CD14-positive monocyte (primary cell): ENCODE data around the gene PDE6B. TPM values are rescaled to one million over a fixed set of nuclear protein-coding genes. Genes with fewer than 3 reads are reported as not detected.

ENCODE experiments used
- DNase-seq, 3 donors: peaks; one replicate each; pipeline ENCODE4 v3.0.0-alpha.2; 2011 to 2022
- H2AFZ ChIP-seq: 2 replicates; pipeline ENCODE4 v1.6.0; 2012; ENCODE audit warnings: mild to moderate bottlenecking, low read depth, low read length, inconsistent platforms; ENCODE audit not compliant: insufficient read depth, poor library complexity, severe bottlenecking
- H3K27ac ChIP-seq, 2 donors: 1 replicate in 1 of 2; 2 replicates in 1 of 2; pipeline ENCODE4 v1.5.1; 2012 to 2013; ENCODE audit warnings: low read length in 2 of 2, control low read depth in 1 of 2, inconsistent platforms in 1 of 2, low read depth in 1 of 2, mild to moderate bottlenecking in 1 of 2
- H3K27me3 ChIP-seq, 2 donors: one replicate each; pipeline versions ENCODE4 v1.6.0 to v1.6.1; 2011 to 2013; ENCODE audit warnings: low read length in 2 of 2; ENCODE audit not compliant: control insufficient read depth in 2 of 2, insufficient read depth in 2 of 2
- H3K36me3 ChIP-seq, 2 donors: replicated peaks in 1 of 2; 1 replicate in 1 of 2; 2 replicates in 1 of 2; pipeline versions ENCODE4 v1.5.1 to v1.6.1; 2012 to 2013; ENCODE audit warnings: low read length in 2 of 2, control low read depth in 1 of 2, inconsistent platforms in 1 of 2, mild to moderate bottlenecking in 1 of 2; ENCODE audit not compliant: insufficient read depth in 2 of 2, control insufficient read depth in 1 of 2
- H3K4me1 ChIP-seq, 2 donors: 1 replicate in 1 of 2; 2 replicates in 1 of 2; pipeline versions ENCODE4 v1.5.1 to v1.6.1; 2012 to 2013; ENCODE audit warnings: low read length in 2 of 2, control low read depth in 1 of 2, inconsistent platforms in 1 of 2, mild to moderate bottlenecking in 1 of 2, moderate library complexity in 1 of 2; ENCODE audit not compliant: insufficient read depth in 2 of 2, control insufficient read depth in 1 of 2
- H3K4me2 ChIP-seq: replicated peaks from 2 replicates; pipeline ENCODE3; 2012; ENCODE audit warnings: low read length, moderate library complexity, mild to moderate bottlenecking; ENCODE audit not compliant: poor library complexity, severe bottlenecking; ENCODE audit errors: extremely low read depth
- H3K4me3 ChIP-seq, 3 experiments: fragments of 200-600 bp in 1 of 3; sonication (generic) in 1 of 3; replicated peaks in 1 of 3; 1 replicate in 2 of 3; 2 replicates in 1 of 3; pipeline ENCODE4 v1.5.1; 2011 to 2013; ENCODE audit warnings: low read length in 3 of 3, mild to moderate bottlenecking in 3 of 3, control low read depth in 2 of 3, low read depth in 2 of 3, inconsistent platforms in 1 of 3, moderate library complexity in 1 of 3
- H3K79me2 ChIP-seq: 2 replicates; pipeline ENCODE4 v1.6.0; 2012; ENCODE audit warnings: mild to moderate bottlenecking, control low read depth, inconsistent platforms, low read length, moderate library complexity; ENCODE audit not compliant: insufficient read depth
- H3K9ac ChIP-seq: 2 replicates; pipeline ENCODE4 v1.6.0; 2017; ENCODE audit warnings: low read length, mild to moderate bottlenecking; ENCODE audit not compliant: insufficient read depth, poor library complexity, severe bottlenecking
- H3K9me3 ChIP-seq, 2 donors: replicated peaks in 1 of 2; 1 replicate in 1 of 2; 2 replicates in 1 of 2; pipeline versions ENCODE4 v1.5.1 to v1.6.1; 2012 to 2013; ENCODE audit warnings: low read length in 2 of 2, control low read depth in 1 of 2; ENCODE audit not compliant: control insufficient read depth in 1 of 2, insufficient read depth in 1 of 2
- H4K20me1 ChIP-seq: 2 replicates; pipeline ENCODE4 v1.6.0; 2012; ENCODE audit warnings: mild to moderate bottlenecking, low read length, control low read depth, moderate library complexity; ENCODE audit not compliant: insufficient read depth
- H3K27ac Mint-ChIP-seq, 7 donors: one replicate each; pipeline ENCODE4 v1.8.0; 2020; ENCODE audit warnings: mild to moderate bottlenecking in 7 of 7, mixed read lengths in 7 of 7, moderate library complexity in 6 of 7, inconsistent platforms in 2 of 7
- H3K27me3 Mint-ChIP-seq, 3 donors: one replicate each; pipeline ENCODE4 v1.8.0; 2021 to 2022; ENCODE audit warnings: low read depth in 3 of 3, mild to moderate bottlenecking in 3 of 3, mixed read lengths in 3 of 3, moderate library complexity in 3 of 3, inconsistent platforms in 1 of 3
- H3K36me3 Mint-ChIP-seq, 2 donors: one replicate each; pipeline ENCODE4 v1.8.0; 2020; ENCODE audit warnings: mixed read lengths in 2 of 2, inconsistent platforms in 1 of 2, mild to moderate bottlenecking in 1 of 2
- H3K4me1 Mint-ChIP-seq: one replicate; pipeline ENCODE4 v1.8.0; 2020; ENCODE audit warnings: mild to moderate bottlenecking, mixed read lengths
- H3K4me3 Mint-ChIP-seq, 2 donors: one replicate each; pipeline ENCODE4 v1.8.0; 2020; ENCODE audit warnings: mild to moderate bottlenecking in 2 of 2, mixed read lengths in 2 of 2, moderate library complexity in 1 of 2
- H3K9me3 Mint-ChIP-seq, 7 donors: one replicate each; pipeline ENCODE4 v1.8.0; 2020 to 2022; ENCODE audit warnings: mixed read lengths in 7 of 7, mild to moderate bottlenecking in 6 of 7, moderate library complexity in 6 of 7, inconsistent platforms in 2 of 7
- CTCF ChIP-seq: fragments of 200-600 bp; IDR thresholded peaks from one replicate; pipeline ENCODE4 v1.8.0; 2022; ENCODE audit warnings: antibody characterized with exemption, mild to moderate bottlenecking
- whole genome bisulfite sequencing: methylation state at CpG from one replicate; pipeline ENCODE4 v1.1.5; 2013; ENCODE audit warnings: missing lambda C conversion rate; ENCODE audit not compliant: insufficient coverage; 5-methylcytosine and 5-hydroxymethylcytosine counted together
- intact Hi-C, 2 donors: fragments of 100-400 bp; cut with micrococcal nuclease; formaldehyde crosslinking; loops; one replicate each; pipeline versions ENCODE4 v1.15.0 to v1.15.1; 2023
- polyA plus RNA-seq, 3 donors: library from polyadenylated mRNA; depleted of rRNA in 1 of 3; unstranded in 2 of 3; stranded (reverse) in 1 of 3; fragments of 300-500 nt in 2 of 3; fragments of >200 nt in 1 of 3; fragmentation: Illumina TruSeq in 2 of 3; gene quantifications; 1 replicate in 2 of 3; 2 replicates in 1 of 3; pipeline ENCODE4 v1.2.3, GENCODE V29; 2012 to 2021

The PDE6B gene
- polyA plus RNA-seq, 3 donors, result 3.7 to 6.3 (median 4.6) TPM

GRCh38 chr4:702618-703048, 77.3 kb downstream of the PDE6B start:
- Histone ChIP-seq H3K79me2 (peaks cover 22% of the 10 kb centered on the region), H3K36me3 (no peaks in the 10 kb centered on the region), H4K20me1 (peaks cover 5% of the 10 kb centered on the region), H3K4me2 (no peak overlapping the region), H3K4me3 (no peak overlapping the region), H3K27me3 (no peaks in the 10 kb centered on the region), H3K9ac (no peak overlapping the region), H2AFZ (no peak overlapping the region), H3K4me1 (peaks cover 39 to 53% of the 10 kb centered on the region in 2 donors), H3K27ac (no peak overlapping the region), H3K9me3 (no peaks in the 10 kb centered on the region)
- no peak for DNase-seq
- no peak for TF ChIP-seq CTCF
- H3K4me3 Mint-ChIP-seq, result no peak overlapping the region
- peaks cover 0 to 3% (median 0%) of the 10 kb centered on the region in 7 donors for H3K9me3 Mint-ChIP-seq
- intact Hi-C loops, result no loop called here
- H3K36me3 Mint-ChIP-seq, result no peaks in the 10 kb centered on the region
- WGBS, result 96% methylated on average over 6 of the region's 7 CpGs
- H3K4me1 Mint-ChIP-seq, result peaks cover 25% of the 10 kb centered on the region
- H3K27ac Mint-ChIP-seq, result peak overlapping the region in 1 of 7 donors; percentile 68
- peaks cover 0 to 4% (median 2%) of the 10 kb centered on the region in 3 donors for H3K27me3 Mint-ChIP-seq

- no peak overlapping the region for H3K4me3 Mint-ChIP-seq
- WGBS, result 85% methylated on average over 4 of the region's 10 CpGs
- H3K36me3 ChIP-seq, result no peaks in the 10 kb centered on the region
- peaks cover 0 to under 1% (median 0%) of the 10 kb centered on the region in 7 donors for H3K9me3 Mint-ChIP-seq
- H2AFZ ChIP-seq, result no peak overlapping the region
- H3K27ac Mint-ChIP-seq, result peak overlapping the region in 1 of 7 donors; percentile 18
- no peak overlapping the region for H3K4me2 ChIP-seq
- H3K27ac ChIP-seq, result no peak overlapping the region
- no peak for DNase-seq
- no peaks in the 10 kb centered on the region for H3K9me3 ChIP-seq
- H3K4me3 ChIP-seq, result no peak overlapping the region
- intact Hi-C loops, result loop anchor here in 1 of 2 donors (2.0 kb wide), 1 partner anchor 15 kb away; the partner anchor contains the start of gene SLC49A3
- peaks cover 30% of the 10 kb centered on the region for H3K4me1 Mint-ChIP-seq
- peaks cover 46 to 60% of the 10 kb centered on the region in 2 donors for H3K4me1 ChIP-seq
- no peaks in the 10 kb centered on the region for H3K36me3 Mint-ChIP-seq
- peaks cover 0 to 4% (median 2%) of the 10 kb centered on the region in 3 donors for H3K27me3 Mint-ChIP-seq
- no peak for TF ChIP-seq CTCF
- H3K9ac ChIP-seq, result no peak overlapping the region
- peaks cover 30% of the 10 kb centered on the region for H3K79me2 ChIP-seq
- H3K27me3 ChIP-seq, result no peaks in the 10 kb centered on the region
- peaks cover 14% of the 10 kb centered on the region for H4K20me1 ChIP-seq
Observed at GRCh38 chr4:703336-704197, 78.2 kb downstream of the PDE6B start.
